IMR-90 (cell line): ENCODE measurements around the gene AK1. TPM values are rescaled to one million over a fixed set of nuclear protein-coding genes. Genes with fewer than 3 reads are reported as not detected.

ENCODE experiments used
- ATAC-seq: fragments of 200-7000 bp; cut with Tn5 transposase; 2 replicates; pipeline ENCODE4 v1.9.1; 2020; ENCODE audit warnings: low read depth, mild to moderate bottlenecking, moderate library complexity
- BruUV-seq: library from RNA; stranded (reverse); fragments of 400-500 nt; replicated peaks from 2 replicates; lab custom pipeline; 2021; lab: Mats Ljungman, UMichigan
- CTCF ChIA-PET: fragments of 300-600 bp; formaldehyde crosslinking; extraction: SDS; loops from one replicate; lab custom pipeline; 2021; ENCODE audit warnings: antibody characterized with exemption; lab: Yijun Ruan, JAX
- POLR2A ChIA-PET: fragments of 300-600 bp; sonication (Branson Sonifier 250); formaldehyde crosslinking; loops from one replicate; lab custom pipeline; 2022; ENCODE audit warnings: antibody characterized with exemption; ENCODE audit not compliant: unreplicated experiment; lab: Charles Lee
- DNase-seq: peaks from one replicate; pipeline ENCODE4 v3.0.0; 2013
- H2AFZ ChIP-seq: replicated peaks from 2 replicates; pipeline ENCODE3; 2013; ENCODE audit warnings: low read length, mild to moderate bottlenecking; ENCODE audit not compliant: poor library complexity
- H2AK5ac ChIP-seq: 2 replicates; pipeline ENCODE4 v1.6.1; 2013; ENCODE audit warnings: low read depth, low read length, inconsistent platforms
- H2AK9ac ChIP-seq: replicated peaks from 2 replicates; pipeline ENCODE3; 2013; ENCODE audit warnings: mild to moderate bottlenecking, low read depth, low read length, moderate library complexity; ENCODE audit not compliant: poor library complexity
- H2BK120ac ChIP-seq: 2 replicates; pipeline ENCODE4 v1.6.1; 2013; ENCODE audit warnings: low read depth, low read length, inconsistent platforms
- H2BK15ac ChIP-seq: 3 replicates; pipeline ENCODE4 v1.6.1; 2013; ENCODE audit warnings: low read depth, low read length, inconsistent platforms
- H2BK20ac ChIP-seq: 2 replicates; pipeline ENCODE4 v1.6.1; 2013; ENCODE audit warnings: low read depth, mild to moderate bottlenecking, inconsistent platforms, low read length, moderate library complexity
- H2BK5ac ChIP-seq: 2 replicates; pipeline ENCODE4 v1.6.1; 2013; ENCODE audit warnings: mild to moderate bottlenecking, low read depth, low read length, inconsistent platforms; ENCODE audit not compliant: poor library complexity, severe bottlenecking
- H3K14ac ChIP-seq: replicated peaks from 2 replicates; pipeline ENCODE4 v1.6.1; 2013; ENCODE audit warnings: low read depth, low read length, inconsistent platforms
- H3K18ac ChIP-seq: 2 replicates; pipeline ENCODE4 v1.6.1; 2013; ENCODE audit warnings: low read depth, low read length, control low read depth
- H3K23ac ChIP-seq: 2 replicates; pipeline ENCODE4 v1.6.1; 2013; ENCODE audit warnings: low read depth, low read length, inconsistent platforms
- H3K27ac ChIP-seq: 2 replicates; pipeline ENCODE4 v1.5.1; 2013; ENCODE audit warnings: mild to moderate bottlenecking, control low read depth, low read length; ENCODE audit not compliant: insufficient read depth
- H3K27me3 ChIP-seq: 2 replicates; pipeline ENCODE4 v1.6.1; 2013; ENCODE audit warnings: low read length; ENCODE audit not compliant: control insufficient read depth, insufficient read depth
- H3K36me3 ChIP-seq: 2 replicates; pipeline ENCODE4 v1.6.1; 2013; ENCODE audit warnings: low read length, mixed read lengths; ENCODE audit not compliant: control insufficient read depth, insufficient read depth
- H3K4ac ChIP-seq: 2 replicates; pipeline ENCODE4 v1.6.1; 2013; ENCODE audit warnings: low read depth, low read length, inconsistent platforms
- H3K4me1 ChIP-seq: 2 replicates; pipeline ENCODE4 v1.6.1; 2013; ENCODE audit warnings: low read length, mixed read lengths; ENCODE audit not compliant: control insufficient read depth, insufficient read depth
- H3K4me2 ChIP-seq: 2 replicates; pipeline ENCODE4 v1.6.1; 2013; ENCODE audit warnings: low read depth, mild to moderate bottlenecking, control low read depth, low read length, moderate library complexity
- H3K4me3 ChIP-seq: 2 replicates; pipeline ENCODE4 v1.5.1; 2013; ENCODE audit warnings: low read depth, mild to moderate bottlenecking, control low read depth, low read length, moderate library complexity; ENCODE audit not compliant: insufficient read depth
- H3K56ac ChIP-seq: 2 replicates; pipeline ENCODE4 v1.6.1; 2013; ENCODE audit warnings: low read length, inconsistent platforms; ENCODE audit not compliant: insufficient read depth; ENCODE audit errors: extremely low read depth
- H3K79me1 ChIP-seq, 2 experiments: 2 replicates each; pipeline ENCODE4 v1.6.1; 2013; ENCODE audit warnings: low read length in 2 of 2, inconsistent platforms in 1 of 2, low read depth in 1 of 2
- H3K9ac ChIP-seq: 2 replicates; pipeline ENCODE4 v1.6.1; 2013; ENCODE audit warnings: low read depth, low read length, control low read depth
- H3K9me1 ChIP-seq: 2 replicates; pipeline ENCODE4 v1.6.1; 2013; ENCODE audit warnings: low read length, inconsistent platforms; ENCODE audit not compliant: insufficient read depth
- H3K9me3 ChIP-seq: 2 replicates; pipeline ENCODE4 v1.6.1; 2013; ENCODE audit warnings: low read length; ENCODE audit not compliant: control insufficient read depth, insufficient read depth
- H4K20me1 ChIP-seq: 2 replicates; pipeline ENCODE4 v1.6.1; 2013; ENCODE audit warnings: low read length, inconsistent platforms; ENCODE audit not compliant: insufficient read depth
- H4K5ac ChIP-seq: 2 replicates; pipeline ENCODE4 v1.6.1; 2013; ENCODE audit warnings: mild to moderate bottlenecking, low read depth, low read length, control low read depth
- H4K8ac ChIP-seq, 2 experiments: 2 replicates each; pipeline ENCODE4 v1.6.1; 2013; ENCODE audit warnings: low read depth in 2 of 2, low read length in 2 of 2, control low read depth in 1 of 2, inconsistent platforms in 1 of 2
- H4K91ac ChIP-seq: 2 replicates; pipeline ENCODE4 v1.6.1; 2013; ENCODE audit warnings: low read depth, low read length, inconsistent platforms; ENCODE audit not compliant: insufficient read depth
- CEBPB ChIP-seq: IDR thresholded peaks from 2 replicates; pipeline ENCODE4 v1.6.1; 2012; ENCODE audit warnings: low read depth, low read length, improper control_type of control experiment
- CTCF ChIP-seq: conservative IDR thresholded peaks from 2 replicates; pipeline ENCODE4 v1.5.1; 2012; ENCODE audit warnings: mild to moderate bottlenecking, low read depth, low read length, improper control_type of control experiment
- ELK1 ChIP-seq: fragments of 150-350 bp; IDR thresholded peaks from 2 replicates; pipeline ENCODE4 v1.6.1; 2016; ENCODE audit warnings: low read depth, mild to moderate bottlenecking, low read length, moderate library complexity, borderline replicate concordance
- MAZ ChIP-seq: IDR thresholded peaks from 2 replicates; pipeline ENCODE4 v1.6.1; 2012; ENCODE audit warnings: low read depth, mild to moderate bottlenecking, low read length, improper control_type of control experiment, moderate library complexity, borderline replicate concordance
- MXI1 ChIP-seq: IDR thresholded peaks from 2 replicates; pipeline ENCODE4 v1.6.1; 2012; ENCODE audit warnings: low read depth, mild to moderate bottlenecking, low read length, moderate library complexity, borderline replicate concordance
- NFE2L2 ChIP-seq: fragments of 150-350 bp; IDR thresholded peaks from 2 replicates; pipeline ENCODE4 v1.6.1; 2016; ENCODE audit warnings: low read depth, mild to moderate bottlenecking, low read length
- RAD21 ChIP-seq: IDR thresholded peaks from 2 replicates; pipeline ENCODE4 v1.6.1; 2012; ENCODE audit warnings: low read length, improper control_type of control experiment
- RFX5 ChIP-seq: IDR thresholded peaks from 2 replicates; pipeline ENCODE4 v1.8.0; 2012; ENCODE audit warnings: low read depth, mild to moderate bottlenecking, low read length, moderate library complexity
- SMC3 ChIP-seq: fragments of 150-350 bp; IDR thresholded peaks from 2 replicates; pipeline ENCODE4 v1.6.1; 2016; ENCODE audit warnings: low read depth, mild to moderate bottlenecking, antibody characterized with exemption, low read length, moderate library complexity
- WGBS, 2 experiments: methylation state at CpG; one replicate each; pipeline versions ENCODE4 v1.1.5 to v1.1.7; 2013; ENCODE audit warnings: missing lambda C conversion rate in 2 of 2; ENCODE audit not compliant: insufficient read length in 1 of 2; ENCODE audit errors: extremely low coverage in 2 of 2; 5-methylcytosine and 5-hydroxymethylcytosine counted together
- dilution Hi-C: fragments of 300-500 bp; cut with HindIII; formaldehyde crosslinking; loops from one replicate; pipeline ENCODE4 v1.14.3; 2018; ENCODE audit warnings: low sequenced_read_pairs; ENCODE audit not compliant: unreplicated experiment
- in situ Hi-C: fragments of 300-500 bp; cut with MboI; formaldehyde crosslinking; loops from 3 replicates; pipeline ENCODE4 v1.14.3; 2019; ENCODE audit warnings: low sequenced_read_pairs, inconsistent platforms, mixed read lengths
- intact Hi-C: fragments of 100-400 bp; cut with micrococcal nuclease; formaldehyde crosslinking; loops from 2 replicates; pipeline ENCODE4 v1.10.0; 2022
- polyA plus RNA-seq, 3 experiments: library from polyadenylated mRNA; depleted of rRNA; stranded (reverse); fragments of >200 nt; gene quantifications; 2 replicates each; pipeline ENCODE4 v1.2.3, GENCODE V29; 2012; ENCODE audit warnings: low replicate concordance in 1 of 3
- total RNA-seq: library from RNA; depleted of rRNA; stranded (reverse); fragments of >200 nt; gene quantifications from 2 replicates; pipeline ENCODE4 v1.2.3, GENCODE V29; 2012

The AK1 gene
- total and polyA plus RNA-seq, 2 of the 4 experiments (the other 2 are of a cell fraction), result 44.8 to 119 TPM

GRCh38 chr9:127873886-127874285 lies 3.6 kb downstream of the AK1 start (continued):
- TF ChIP-seq NFE2L2 (no peak), CEBPB (no peak), MAZ (no peak), MXI1 (no peak)

- Histone ChIP-seq H3K9me1 (no peaks in the 10 kb centered on the region), H3K79me1 (peaks cover 20 to 34% of the 10 kb centered on the region in 2 experiments; a peak in 3 of 4 replicates), H4K20me1 (0 out of 2 replicates have a peak, but pooled peaks cover 6% of the 10 kb centered on the region), H3K27me3 (no peaks in the 10 kb centered on the region), H3K4me1 (peaks cover 24% of the 10 kb centered on the region), H2AK5ac (no peak overlapping the region), H3K56ac (no peak overlapping the region), H3K9ac (no peak overlapping the region), H2BK20ac (no peak overlapping the region), H3K36me3 (peaks cover 24% of the 10 kb centered on the region), H3K9me3 (no peaks in the 10 kb centered on the region), H3K18ac (no peak overlapping the region), H3K23ac (no peak overlapping the region), H2BK15ac (no peak overlapping the region), H2BK5ac (no peak overlapping the region), H2AK9ac (no peak overlapping the region), H3K4ac (no peak overlapping the region), H3K4me2 (no peak overlapping the region), H4K91ac (no peak overlapping the region), H3K14ac (no peak overlapping the region), H2BK120ac (no peak overlapping the region), H4K8ac (no peak overlapping the region), H4K5ac (no peak overlapping the region), H3K4me3 (no peak overlapping the region), H3K27ac (no peak overlapping the region), H2AFZ (no peak overlapping the region)
- dilution Hi-C loops, result no loop called here
- intact Hi-C loops, result no loop called here
- no TSS peak for BruUV-seq
- CTCF ChIA-PET, result interaction anchor here (0.6 kb wide), 1 partner anchor 9 kb away, joined by 3 read pairs; no protein-coding TSS in a partner anchor
- ATAC-seq (no peak), DNase-seq (no peak)
- in situ Hi-C loops, result no loop called here
- TF ChIP-seq RAD21 (no peak), SMC3 (no peak), MAZ (no peak), RFX5 (no peak), CTCF (no peak), CEBPB (no peak), ELK1 (no peak)
- POLR2A ChIA-PET, result no interaction called here
- 70% methylated on average over 12 of the region's 19 CpGs; no CpG with 5 or more reads in 1 of the 2 experiments for WGBS, 2 experiments
Measured at GRCh38 chr9:127873223-127873691, 4.2 kb downstream of the AK1 start.
